Measurements from ENCODE around the gene ZBTB21. TPM values are rescaled to one million over a fixed set of nuclear protein-coding genes. Genes with fewer than 3 reads are reported as not detected.

The ZBTB21 gene
- total RNA-seq, 1 experiment from 2014 or later, result 17.9 TPM

DNA sequence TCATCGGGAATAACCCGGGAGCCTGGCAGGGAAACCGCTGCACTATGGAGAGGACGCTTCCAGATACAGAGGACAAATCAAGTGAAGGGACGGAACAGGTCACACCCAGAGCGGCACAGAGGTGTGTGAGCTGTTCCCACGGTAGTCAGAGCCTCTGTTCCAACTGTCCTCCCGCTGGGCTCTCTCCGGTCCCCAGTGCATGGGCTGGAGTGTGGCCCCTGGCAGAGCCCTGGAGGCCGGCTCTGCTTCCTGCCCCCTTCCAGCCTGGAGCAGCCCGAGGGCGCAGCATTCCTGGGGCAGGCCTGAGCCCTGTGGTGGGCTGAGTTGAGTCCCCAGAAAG is 11.9 kb upstream of the ZBTB21 start:
- no peaks in the 10 kb centered on the region for H3K27me3 ChIP-seq (ENCODE audit: control insufficient read depth, insufficient read depth, low read length)
- in situ Hi-C loops (cut with HindIII; ENCODE audit: low pct_unique_long_range_greater_than_20kb, low sequenced_read_pairs), result no loop called here
- no TSS peak for BruUV-seq (replicated peaks)

DNA sequence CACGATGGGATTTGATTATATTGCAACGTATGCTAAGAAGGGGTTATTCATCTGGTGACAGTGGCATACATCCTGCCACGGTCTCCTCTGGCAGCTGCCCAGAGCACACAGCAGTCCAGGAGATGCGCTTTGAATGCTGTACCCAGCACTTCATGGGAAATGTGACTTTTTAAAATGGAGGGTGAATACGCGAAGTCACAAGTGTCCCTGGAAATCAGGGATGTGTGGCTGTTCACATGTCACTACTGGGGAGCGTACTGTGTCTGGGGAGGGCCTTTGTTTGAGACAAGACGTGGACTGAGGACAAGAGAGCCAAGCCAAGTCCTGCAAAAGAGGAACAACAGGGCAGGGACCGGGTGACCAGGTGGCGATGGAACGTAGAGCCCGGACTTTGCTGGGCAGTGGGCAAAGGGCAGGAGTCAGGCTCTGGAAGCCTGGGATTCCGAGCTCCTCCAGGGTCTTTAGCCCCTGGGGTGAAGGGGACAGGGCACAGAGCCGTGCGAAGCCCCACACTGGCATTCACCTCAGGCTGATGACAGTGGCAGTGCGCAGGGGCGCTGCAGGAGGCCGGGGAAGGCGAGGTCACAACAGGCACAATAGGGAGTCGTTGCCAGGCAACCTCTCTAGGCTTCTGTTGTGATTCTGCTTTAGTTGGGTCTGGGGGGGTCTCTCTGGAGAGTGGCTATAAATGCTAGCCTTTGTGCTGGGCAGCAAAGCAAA is 11.4 kb upstream of the ZBTB21 start:
- H3K4me1 ChIP-seq (ENCODE audit: control insufficient read depth, insufficient read depth, low read length), result no peaks in the 10 kb centered on the region
- no peak for ATAC-seq
- H3K27me3 ChIP-seq (ENCODE audit: control insufficient read depth, insufficient read depth, low read length), result no peaks in the 10 kb centered on the region
- H3K9me3 ChIP-seq (ENCODE audit: control insufficient read depth, insufficient read depth, low read depth, low read length), result no peaks in the 10 kb centered on the region
- TF ChIP-seq TCF7L2 (IDR thresholded peaks at IDR 0.05; ENCODE audit: low read depth, low read length) (no peak), POLR2AphosphoS5 (IDR thresholded peaks at IDR 0.05; ENCODE audit: low read depth, low read length) (no peak), SIN3A (IDR thresholded peaks at IDR 0.05; ENCODE audit: borderline replicate concordance, insufficient read depth, low read depth, low read length) (no peak)
- TF ChIP-seq, protein P1, sequence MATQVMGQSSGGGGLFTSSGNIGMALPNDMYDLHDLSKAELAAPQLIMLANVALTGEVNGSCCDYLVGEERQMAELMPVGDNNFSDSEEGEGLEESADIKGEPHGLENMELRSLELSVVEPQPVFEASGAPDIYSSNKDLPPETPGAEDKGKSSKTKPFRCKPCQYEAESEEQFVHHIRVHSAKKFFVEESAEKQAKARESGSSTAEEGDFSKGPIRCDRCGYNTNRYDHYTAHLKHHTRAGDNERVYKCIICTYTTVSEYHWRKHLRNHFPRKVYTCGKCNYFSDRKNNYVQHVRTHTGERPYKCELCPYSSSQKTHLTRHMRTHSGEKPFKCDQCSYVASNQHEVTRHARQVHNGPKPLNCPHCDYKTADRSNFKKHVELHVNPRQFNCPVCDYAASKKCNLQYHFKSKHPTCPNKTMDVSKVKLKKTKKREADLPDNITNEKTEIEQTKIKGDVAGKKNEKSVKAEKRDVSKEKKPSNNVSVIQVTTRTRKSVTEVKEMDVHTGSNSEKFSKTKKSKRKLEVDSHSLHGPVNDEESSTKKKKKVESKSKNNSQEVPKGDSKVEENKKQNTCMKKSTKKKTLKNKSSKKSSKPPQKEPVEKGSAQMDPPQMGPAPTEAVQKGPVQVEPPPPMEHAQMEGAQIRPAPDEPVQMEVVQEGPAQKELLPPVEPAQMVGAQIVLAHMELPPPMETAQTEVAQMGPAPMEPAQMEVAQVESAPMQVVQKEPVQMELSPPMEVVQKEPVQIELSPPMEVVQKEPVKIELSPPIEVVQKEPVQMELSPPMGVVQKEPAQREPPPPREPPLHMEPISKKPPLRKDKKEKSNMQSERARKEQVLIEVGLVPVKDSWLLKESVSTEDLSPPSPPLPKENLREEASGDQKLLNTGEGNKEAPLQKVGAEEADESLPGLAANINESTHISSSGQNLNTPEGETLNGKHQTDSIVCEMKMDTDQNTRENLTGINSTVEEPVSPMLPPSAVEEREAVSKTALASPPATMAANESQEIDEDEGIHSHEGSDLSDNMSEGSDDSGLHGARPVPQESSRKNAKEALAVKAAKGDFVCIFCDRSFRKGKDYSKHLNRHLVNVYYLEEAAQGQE (IDR thresholded peaks at IDR 0.05; ENCODE audit: insufficient read depth in 1 of 2, low read depth in 2 of 2, low read length in 1 of 2), result no peak
- TF ChIP-seq, protein P2, sequence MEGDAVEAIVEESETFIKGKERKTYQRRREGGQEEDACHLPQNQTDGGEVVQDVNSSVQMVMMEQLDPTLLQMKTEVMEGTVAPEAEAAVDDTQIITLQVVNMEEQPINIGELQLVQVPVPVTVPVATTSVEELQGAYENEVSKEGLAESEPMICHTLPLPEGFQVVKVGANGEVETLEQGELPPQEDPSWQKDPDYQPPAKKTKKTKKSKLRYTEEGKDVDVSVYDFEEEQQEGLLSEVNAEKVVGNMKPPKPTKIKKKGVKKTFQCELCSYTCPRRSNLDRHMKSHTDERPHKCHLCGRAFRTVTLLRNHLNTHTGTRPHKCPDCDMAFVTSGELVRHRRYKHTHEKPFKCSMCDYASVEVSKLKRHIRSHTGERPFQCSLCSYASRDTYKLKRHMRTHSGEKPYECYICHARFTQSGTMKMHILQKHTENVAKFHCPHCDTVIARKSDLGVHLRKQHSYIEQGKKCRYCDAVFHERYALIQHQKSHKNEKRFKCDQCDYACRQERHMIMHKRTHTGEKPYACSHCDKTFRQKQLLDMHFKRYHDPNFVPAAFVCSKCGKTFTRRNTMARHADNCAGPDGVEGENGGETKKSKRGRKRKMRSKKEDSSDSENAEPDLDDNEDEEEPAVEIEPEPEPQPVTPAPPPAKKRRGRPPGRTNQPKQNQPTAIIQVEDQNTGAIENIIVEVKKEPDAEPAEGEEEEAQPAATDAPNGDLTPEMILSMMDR (IDR thresholded peaks at IDR 0.05), result no peak
- no peak overlapping the region for H3K4me3 ChIP-seq (ENCODE audit: low read depth in 2 of 2, low read length in 2 of 2)
- no TSS peak for BruUV-seq (replicated peaks)
- no peak for DNase-seq (ENCODE audit: low read depth, low spot score)
- ChIA-PET CTCF (no interaction called here), POLR2A (no interaction called here)
- H3K36me3 ChIP-seq (ENCODE audit: control insufficient read depth, insufficient read depth, low read length), result no peaks in the 10 kb centered on the region
- intact Hi-C loops (cut with micrococcal nuclease; ENCODE audit: unreplicated experiment), result no loop called here
- in situ Hi-C loops (cut with HindIII; ENCODE audit: low pct_unique_long_range_greater_than_20kb, low sequenced_read_pairs), result no loop called here
- no peak overlapping the region for H3K27ac ChIP-seq (ENCODE audit: low read length)

More for the DNA sequence above, 11.9 kb upstream of the ZBTB21 start:
- no peaks in the 10 kb centered on the region for H3K9me3 ChIP-seq (ENCODE audit: control insufficient read depth, insufficient read depth, low read depth, low read length)
- ATAC-seq (no peak), DNase-seq (ENCODE audit: low read depth, low spot score) (no peak)
- ChIA-PET POLR2A (no interaction called here), CTCF (no interaction called here)
- intact Hi-C loops (cut with micrococcal nuclease; ENCODE audit: unreplicated experiment), result no loop called here
- no peak overlapping the region for H3K4me3 ChIP-seq (ENCODE audit: low read depth in 2 of 2, low read length in 2 of 2)
- H3K36me3 ChIP-seq (ENCODE audit: control insufficient read depth, insufficient read depth, low read length), result no peaks in the 10 kb centered on the region
- no peaks in the 10 kb centered on the region for H3K4me1 ChIP-seq (ENCODE audit: control insufficient read depth, insufficient read depth, low read length)
- H3K27ac ChIP-seq (ENCODE audit: low read length), result no peak overlapping the region
- TF ChIP-seq, protein P1 (IDR thresholded peaks at IDR 0.05; ENCODE audit: insufficient read depth in 1 of 2, low read depth in 2 of 2, low read length in 1 of 2), result no peak
- TF ChIP-seq POLR2AphosphoS5 (IDR thresholded peaks at IDR 0.05; ENCODE audit: low read depth, low read length), result no peak
